MM.1S (cell line): Measurements from ENCODE around the gene TXNDC11.

ENCODE experiments used
- DNase-seq: peaks from one replicate; pipeline ENCODE4 v3.0.0-alpha.2; 2015
- H2AFZ ChIP-seq: fragments of 300-600 bp; sonication (generic); 2 replicates; pipeline ENCODE4 v1.6.0; 2016; ENCODE audit warnings: antibody characterized with exemption, low read length
- H3F3A ChIP-seq: fragments of 300-600 bp; sonication (generic); 2 replicates; pipeline ENCODE4 v1.6.1; 2016; ENCODE audit warnings: mild to moderate bottlenecking, antibody characterized with exemption, low read length, moderate library complexity, mixed read lengths; ENCODE audit not compliant: insufficient read depth
- H3K27ac ChIP-seq: fragments of 300-600 bp; sonication (generic); 2 replicates; pipeline ENCODE4 v1.5.1; 2016; ENCODE audit warnings: mild to moderate bottlenecking, low read length
- H3K27me3 ChIP-seq: fragments of 300-600 bp; sonication (generic); replicated peaks from 2 replicates; pipeline ENCODE4 v1.6.0; 2016; ENCODE audit warnings: low read length; ENCODE audit not compliant: insufficient read depth
- H3K36me3 ChIP-seq: fragments of 300-600 bp; sonication (generic); replicated peaks from 2 replicates; pipeline ENCODE4 v1.6.1; 2016; ENCODE audit warnings: mild to moderate bottlenecking, low read length, mixed read lengths; ENCODE audit not compliant: insufficient read depth
- H3K4me1 ChIP-seq: fragments of 300-600 bp; sonication (generic); 2 replicates; pipeline ENCODE4 v1.6.1; 2016; ENCODE audit warnings: low read length, mixed read lengths
- H3K4me2 ChIP-seq: fragments of 300-600 bp; sonication (generic); 2 replicates; pipeline ENCODE4 v1.6.0; 2016; ENCODE audit warnings: low read depth, low read length
- H3K4me3 ChIP-seq: fragments of 300-600 bp; sonication (generic); 2 replicates; pipeline ENCODE4 v1.5.1; 2016; ENCODE audit warnings: low read length, mixed read lengths
- H3K79me2 ChIP-seq: fragments of 300-600 bp; sonication (generic); 2 replicates; pipeline ENCODE4 v1.6.1; 2016; ENCODE audit warnings: mixed run types, low read length, mixed read lengths
- H3K9ac ChIP-seq: fragments of 300-600 bp; sonication (generic); 2 replicates; pipeline ENCODE4 v1.6.1; 2016; ENCODE audit warnings: low read length, mixed read lengths
- H3K9me2 ChIP-seq: fragments of 300-600 bp; sonication (generic); replicated peaks from 2 replicates; pipeline ENCODE4 v1.6.1; 2016; ENCODE audit warnings: mild to moderate bottlenecking, low read length, mixed read lengths; ENCODE audit not compliant: insufficient read depth
- H3K9me3 ChIP-seq: fragments of 300-600 bp; sonication (generic); replicated peaks from 2 replicates; pipeline ENCODE4 v1.6.1; 2016; ENCODE audit warnings: mild to moderate bottlenecking, low read length, mixed read lengths; ENCODE audit not compliant: insufficient read depth
- H4K20me1 ChIP-seq: fragments of 300-600 bp; sonication (generic); 2 replicates; pipeline ENCODE4 v1.6.1; 2016; ENCODE audit warnings: mild to moderate bottlenecking, low read length, moderate library complexity, mixed read lengths; ENCODE audit not compliant: insufficient read depth
- CTCF ChIP-seq: fragments of 300-600 bp; sonication (generic); IDR thresholded peaks from 2 replicates; pipeline ENCODE4 v1.5.1; 2016; ENCODE audit warnings: antibody characterized with exemption, low read length, mixed read lengths
- EZH2 ChIP-seq: fragments of 300-600 bp; sonication (generic); optimal IDR thresholded peaks from 2 replicates; pipeline ENCODE3; 2017; ENCODE audit warnings: low read depth, mild to moderate bottlenecking, antibody characterized with exemption, low read length, mixed read lengths
- EZH2phosphoT487 ChIP-seq: fragments of 300-600 bp; sonication (generic); IDR thresholded peaks from 2 replicates; pipeline ENCODE4 v1.6.1; 2018; ENCODE audit warnings: antibody characterized with exemption, low read length

TXNDC11 gene

DNA sequence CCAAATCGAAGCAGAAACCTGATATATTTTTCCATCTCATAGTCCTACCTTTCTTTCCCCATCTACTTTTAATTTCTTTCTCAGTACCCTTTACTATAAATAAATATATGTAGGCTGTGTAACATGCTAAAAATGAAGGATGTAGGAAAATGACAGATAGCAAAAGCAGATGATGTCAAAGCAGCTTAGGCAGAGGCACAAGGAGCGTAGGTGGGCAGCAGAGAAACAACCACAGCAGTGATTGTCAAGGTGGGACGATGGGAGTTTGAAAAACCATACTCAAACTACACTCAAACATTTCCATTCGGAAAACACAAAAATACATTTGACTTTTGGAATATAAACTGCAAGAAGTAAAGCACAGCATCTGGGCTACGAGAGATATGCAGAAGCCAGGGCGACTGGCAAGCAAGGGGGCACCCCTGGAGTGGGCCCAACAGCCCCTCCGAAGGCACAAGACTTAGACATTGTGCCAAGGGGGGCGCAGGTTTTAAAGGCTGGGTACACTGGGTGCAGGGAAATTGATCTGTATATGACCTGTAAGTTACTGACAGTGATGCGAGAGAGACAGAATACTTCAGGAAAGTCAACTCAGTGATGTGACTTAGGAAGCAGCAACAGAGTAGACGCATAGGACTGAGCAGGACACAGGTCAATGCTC, 43.3 kb downstream of the TXNDC11 start:
- no peaks in the 10 kb centered on the region for H3K9me3 ChIP-seq
- peaks cover 62% of the 10 kb centered on the region for H3K36me3 ChIP-seq
- peaks cover 100% of the 10 kb centered on the region for H3F3A ChIP-seq
- no peak overlapping the region for H3K9ac ChIP-seq
- H4K20me1 ChIP-seq = peaks cover 4% of the 10 kb centered on the region; the same call in 1 of the 2 replicates
- H3K4me3 ChIP-seq = no peak overlapping the region
- H3K4me2 ChIP-seq = peak overlapping the region; percentile 11; the same call in 1 of the 2 replicates
- peak overlapping the region; percentile 67; the same call in 1 of the 2 replicates for H3K27ac ChIP-seq
- TF ChIP-seq EZH2 (no peak), CTCF (no peak), EZH2phosphoT487 (no peak)
- H3K27me3 ChIP-seq = no peaks in the 10 kb centered on the region
- H3K79me2 ChIP-seq = peaks cover 100% of the 10 kb centered on the region
- no peaks in the 10 kb centered on the region for H3K9me2 ChIP-seq
- peaks cover 90% of the 10 kb centered on the region for H3K4me1 ChIP-seq
- no peak overlapping the region for H2AFZ ChIP-seq
- DNase-seq = no peak

DNA sequence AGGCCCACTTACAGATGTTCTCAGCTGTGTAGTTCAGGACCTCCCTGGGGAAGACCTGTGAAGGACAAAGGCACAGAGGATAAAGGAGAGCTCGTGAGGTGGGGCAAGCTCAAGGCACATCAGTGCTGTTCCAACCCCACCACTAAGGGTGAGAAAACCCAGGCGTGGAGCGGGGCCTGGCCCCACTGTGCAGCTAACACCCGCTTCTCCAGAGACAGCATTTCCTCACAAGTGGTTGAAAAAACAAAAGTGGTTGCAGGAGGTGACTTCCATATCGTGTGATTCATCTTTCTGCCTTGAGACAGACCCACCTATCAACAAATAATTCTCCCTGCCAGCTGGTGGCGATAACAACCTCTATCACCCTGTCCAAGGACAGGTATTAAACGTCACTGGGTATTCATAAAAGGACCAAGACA, 44.4 kb downstream of the TXNDC11 start:
- peaks cover 99% of the 10 kb centered on the region for H3F3A ChIP-seq
- H3K4me2 ChIP-seq = peak overlapping the region; percentile 15; the same call in 1 of the 2 replicates
- no peaks in the 10 kb centered on the region for H3K9me2 ChIP-seq
- H3K9me3 ChIP-seq = no peaks in the 10 kb centered on the region
- H4K20me1 ChIP-seq = peaks cover 4% of the 10 kb centered on the region; the same call in 1 of the 2 replicates
- no peak for DNase-seq
- H3K36me3 ChIP-seq = peaks cover 66% of the 10 kb centered on the region
- TF ChIP-seq CTCF (peak; percentile 39), EZH2 (no peak), EZH2phosphoT487 (no peak)
- H2AFZ ChIP-seq = no peak overlapping the region
- H3K27me3 ChIP-seq = no peaks in the 10 kb centered on the region
- no peak overlapping the region for H3K4me3 ChIP-seq
- H3K4me1 ChIP-seq = peaks cover 81% of the 10 kb centered on the region
- H3K27ac ChIP-seq = peak overlapping the region; percentile 67; the same call in 1 of the 2 replicates
- H3K79me2 ChIP-seq = peaks cover 99% of the 10 kb centered on the region
- no peak overlapping the region for H3K9ac ChIP-seq

- Histone ChIP-seq H3K27me3 (no peaks in the 10 kb centered on the region), H3K4me1 (peaks cover 81% of the 10 kb centered on the region), H2AFZ (no peak overlapping the region), H3K4me3 (no peak overlapping the region), H3K9me3 (no peaks in the 10 kb centered on the region), H3K79me2 (peaks cover 99% of the 10 kb centered on the region), H3F3A (peaks cover 99% of the 10 kb centered on the region), H3K4me2 (peak overlapping the region; percentile 15; the same call in 1 of the 2 replicates), H3K9ac (no peak overlapping the region), H3K27ac (peak overlapping the region; percentile 67; the same call in 1 of the 2 replicates), H3K9me2 (no peaks in the 10 kb centered on the region), H3K36me3 (peaks cover 66% of the 10 kb centered on the region), H4K20me1 (peaks cover 4% of the 10 kb centered on the region; the same call in 1 of the 2 replicates)
- TF ChIP-seq CTCF (no peak), EZH2 (no peak)
- DNase-seq = no peak
Observed at GRCh38 chr16:11697319-11697718, 45.3 kb downstream of the TXNDC11 start.
